Keratinocyte (primary cell): ENCODE results near the gene SP7. TPM values are rescaled to one million over a fixed set of nuclear protein-coding genes. Genes with fewer than 3 reads are reported as not detected.

Source experiments
- DNase-seq: peaks from one replicate; pipeline ENCODE4 v3.0.0-alpha.2; 2011; ENCODE audit warnings: low read depth, missing footprints, low spot score
- FAIRE-seq: peaks from 2 replicates; lab custom pipeline; 2011; peaks lifted over from hg19 to GRCh38; lab: Jason Lieb, UNC
- H2AFZ ChIP-seq: 2 replicates; pipeline ENCODE4 v1.6.0; 2012; ENCODE audit warnings: low read length, control low read depth, inconsistent platforms; ENCODE audit not compliant: control insufficient read depth
- H3K27ac ChIP-seq: 2 replicates; pipeline ENCODE4 v1.5.1; 2011; ENCODE audit warnings: low read length; ENCODE audit not compliant: control insufficient read depth, insufficient read depth
- H3K27me3 ChIP-seq: 3 replicates; pipeline ENCODE4 v1.6.0; 2011; ENCODE audit warnings: low read length; ENCODE audit not compliant: control insufficient read depth, insufficient read depth; ENCODE audit errors: extremely low read depth
- H3K36me3 ChIP-seq, 2 experiments: 2 replicates in 1 of 2; 3 replicates in 1 of 2; pipeline ENCODE4 v1.5.1; 2011; ENCODE audit warnings: low read length in 2 of 2, mild to moderate bottlenecking in 1 of 2; ENCODE audit not compliant: control insufficient read depth in 2 of 2, insufficient read depth in 2 of 2; ENCODE audit errors: extremely low read depth in 1 of 2
- H3K4me1 ChIP-seq: 3 replicates; pipeline ENCODE4 v1.5.1; 2011; ENCODE audit warnings: low read length; ENCODE audit not compliant: control insufficient read depth, insufficient read depth; ENCODE audit errors: extremely low read depth
- H3K4me2 ChIP-seq: 3 replicates; pipeline ENCODE4 v1.6.0; 2011; ENCODE audit warnings: low read depth, low read length; ENCODE audit not compliant: control insufficient read depth, insufficient read depth; ENCODE audit errors: extremely low read depth
- H3K4me3 ChIP-seq, 3 experiments: fragments of 200-600 bp in 1 of 3; sonication (generic) in 1 of 3; 2 replicates in 2 of 3; 3 replicates in 1 of 3; pipeline ENCODE4 v1.5.1; 2011 to 2016; ENCODE audit warnings: low read length in 3 of 3, mild to moderate bottlenecking in 3 of 3, control low read depth in 2 of 3, inconsistent platforms in 1 of 3, low read depth in 1 of 3, mixed read lengths in 1 of 3, mixed run types in 1 of 3, moderate library complexity in 1 of 3; ENCODE audit not compliant: control insufficient read depth in 2 of 3, insufficient read depth in 2 of 3; ENCODE audit errors: extremely low read depth in 1 of 3
- H3K79me2 ChIP-seq: 2 replicates; pipeline ENCODE4 v1.6.0; 2012; ENCODE audit warnings: low read length; ENCODE audit not compliant: control insufficient read depth, insufficient read depth
- H3K9ac ChIP-seq: 3 replicates; pipeline ENCODE4 v1.6.0; 2011; ENCODE audit warnings: low read length; ENCODE audit not compliant: control insufficient read depth, insufficient read depth; ENCODE audit errors: extremely low read depth
- H3K9me1 ChIP-seq: 3 replicates; pipeline ENCODE4 v1.6.0; 2011; ENCODE audit warnings: low read length; ENCODE audit not compliant: control insufficient read depth, insufficient read depth; ENCODE audit errors: extremely low read depth
- H3K9me3 ChIP-seq: 2 replicates; pipeline ENCODE4 v1.5.1; 2012; ENCODE audit warnings: low read depth, low read length; ENCODE audit not compliant: control insufficient read depth
- H4K20me1 ChIP-seq: 3 replicates; pipeline ENCODE4 v1.6.0; 2011; ENCODE audit warnings: low read length; ENCODE audit not compliant: control insufficient read depth, insufficient read depth; ENCODE audit errors: extremely low read depth
- CTCF ChIP-seq, 3 experiments: IDR thresholded peaks in 1 of 3; conservative IDR thresholded peaks in 1 of 3; optimal IDR thresholded peaks in 1 of 3; 2 replicates in 2 of 3; 3 replicates in 1 of 3; pipeline versions ENCODE3 to v1.5.1; 2011; ENCODE audit warnings: low read length in 3 of 3, mild to moderate bottlenecking in 3 of 3, moderate library complexity in 2 of 3, control low read depth in 1 of 3, inconsistent platforms in 1 of 3; ENCODE audit not compliant: insufficient read depth in 2 of 3; ENCODE audit errors: extremely low read depth in 1 of 3
- EZH2 ChIP-seq: IDR thresholded peaks from one replicate; pipeline ENCODE4 v1.6.1; 2012; ENCODE audit warnings: inconsistent platforms, mild to moderate bottlenecking, low read length, moderate library complexity
- dilution Hi-C: fragments of 300-500 bp; cut with MboI; formaldehyde crosslinking; loops from one replicate; pipeline ENCODE4 v1.7.0; 2020; ENCODE audit warnings: low sequenced_read_pairs; ENCODE audit not compliant: extremely low pct_ligation_motif_present
- polyA plus RNA-seq, 5 experiments: library from polyadenylated mRNA; depleted of rRNA in 3 of 5; stranded (reverse) in 3 of 5; stranded (forward) in 1 of 5; unstranded in 1 of 5; fragments of >200 nt; gene quantifications; 1 replicate in 1 of 5; 2 replicates in 3 of 5; 3 replicates in 1 of 5; pipeline versions ENCODE4 v1.2.1 to v1.2.3, GENCODE V29; 2011 to 2012; ENCODE audit warnings: missing spikeins in 2 of 5, low read depth in 1 of 5, low replicate concordance in 1 of 5

The SP7 gene
- polyA plus RNA-seq, 1 donor (not counting 4 experiments of a cell fraction or from before 2014, with no cell fraction given) = not detected

- H3K4me2 ChIP-seq = no peak overlapping the region
- H3K27me3 ChIP-seq = peaks cover 33% of the 10 kb centered on the region
- H3K9me1 ChIP-seq = no peaks in the 10 kb centered on the region
- H3K36me3 ChIP-seq = no peaks in the 10 kb centered on the region
- no peaks in the 10 kb centered on the region for H3K79me2 ChIP-seq
- H3K4me1 ChIP-seq = no peaks in the 10 kb centered on the region
- dilution Hi-C loops = no loop called here
- no peak overlapping the region for H3K4me3 ChIP-seq
- no peaks in the 10 kb centered on the region for H4K20me1 ChIP-seq
- no peak overlapping the region for H3K9ac ChIP-seq
- TF ChIP-seq CTCF (optimal IDR thresholded peaks at IDR 0.05 in 1 of 3, IDR thresholded peaks at IDR 0.05 in 1 of 3, conservative IDR thresholded peaks at IDR 0.05 in 1 of 3; ENCODE audit: extremely low read depth in 1 of 3, insufficient read depth in 2 of 3, low read length in 3 of 3) (no peak), EZH2 (no peak)
- no peaks in the 10 kb centered on the region for H3K9me3 ChIP-seq
- no peak for DNase-seq
- FAIRE-seq = no peak
- no peak overlapping the region for H3K27ac ChIP-seq
- no peak overlapping the region for H2AFZ ChIP-seq
These were observed 1.3 kb downstream of the SP7 start for GRCh38 chr12:53334822-53335221.

- no peaks in the 10 kb centered on the region for H3K9me1 ChIP-seq
- dilution Hi-C loops = no loop called here
- H2AFZ ChIP-seq = no peak overlapping the region
- no peak for DNase-seq
- no peak overlapping the region for H3K4me2 ChIP-seq
- no peaks in the 10 kb centered on the region for H3K36me3 ChIP-seq
- no peaks in the 10 kb centered on the region for H3K79me2 ChIP-seq
- no peaks in the 10 kb centered on the region for H3K4me1 ChIP-seq
- H3K27me3 ChIP-seq = peaks cover 33% of the 10 kb centered on the region
- no peak overlapping the region for H3K9ac ChIP-seq
- H3K9me3 ChIP-seq = no peaks in the 10 kb centered on the region
- TF ChIP-seq CTCF (optimal IDR thresholded peaks at IDR 0.05 in 1 of 3, IDR thresholded peaks at IDR 0.05 in 1 of 3, conservative IDR thresholded peaks at IDR 0.05 in 1 of 3; ENCODE audit: extremely low read depth in 1 of 3, insufficient read depth in 2 of 3, low read length in 3 of 3) (no peak), EZH2 (no peak)
- FAIRE-seq = no peak
- no peak overlapping the region for H3K4me3 ChIP-seq
- H4K20me1 ChIP-seq = no peaks in the 10 kb centered on the region
- H3K27ac ChIP-seq = no peak overlapping the region
These were observed 2.3 kb downstream of the SP7 start for GRCh38 chr12:53333845-53334244.
